ENCODE data around the gene PTH2R. TPM values are rescaled to one million over a fixed set of nuclear protein-coding genes. Genes with fewer than 3 reads are reported as not detected.

Gene PTH2R
- total and polyA plus RNA-seq, 2 donors (not counting 3 experiments of a cell fraction or from before 2014, with no cell fraction given): not detected

DNA sequence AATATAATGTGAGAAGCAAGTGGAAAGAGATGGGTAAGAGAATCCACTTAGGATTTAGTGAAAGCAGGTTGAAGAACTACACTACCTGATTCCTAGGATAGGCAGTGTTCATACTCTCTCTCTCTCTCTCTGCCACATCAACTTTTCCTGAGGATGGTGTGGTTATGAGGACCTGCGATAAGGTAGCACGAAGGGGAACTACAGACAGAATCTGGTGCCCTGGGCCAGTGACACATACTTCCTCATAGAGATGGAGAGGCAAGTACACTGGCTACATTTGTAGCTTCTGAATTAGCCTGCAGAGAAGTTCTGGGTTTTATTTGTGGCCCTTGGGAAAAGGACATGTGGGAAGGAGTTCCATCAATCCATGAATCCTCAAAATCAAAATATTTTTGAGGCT is 44.5 kb downstream of the PTH2R start:
- no peaks in the 10 kb centered on the region for H3K9me1 ChIP-seq (replicated peaks; ENCODE audit: control insufficient read depth, extremely low read depth, insufficient read depth, low read length)
- no peak overlapping the region for H3K4me3 ChIP-seq (replicated peaks in 1 of 3; ENCODE audit: insufficient read depth in 1 of 3, low read depth in 1 of 3, low read length in 3 of 3)
- H4K20me1 ChIP-seq (replicated peaks; ENCODE audit: control insufficient read depth, extremely low read depth, insufficient read depth, low read length): no peaks in the 10 kb centered on the region
- dilution Hi-C loops (cut with MboI; ENCODE audit: extremely low pct_ligation_motif_present, low sequenced_read_pairs): no loop called here
- TF ChIP-seq POLR2A (IDR thresholded peaks at IDR 0.05; ENCODE audit: low read depth, low read length) (no peak), JUN (IDR thresholded peaks at IDR 0.05; ENCODE audit: borderline replicate concordance, insufficient read depth, insufficient read length, low read depth) (no peak), EZH2 (IDR thresholded peaks at IDR 0.05; ENCODE audit: borderline replicate concordance, low read depth, low read length, severe bottlenecking) (no peak)
- TF ChIP-seq, protein P1, sequence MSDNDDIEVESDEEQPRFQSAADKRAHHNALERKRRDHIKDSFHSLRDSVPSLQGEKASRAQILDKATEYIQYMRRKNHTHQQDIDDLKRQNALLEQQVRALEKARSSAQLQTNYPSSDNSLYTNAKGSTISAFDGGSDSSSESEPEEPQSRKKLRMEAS (IDR thresholded peaks at IDR 0.05; ENCODE audit: insufficient read depth, insufficient read length): no peak
- ChIA-PET CTCF (no interaction called here), POLR2A (no interaction called here)
- H3K36me3 ChIP-seq (ENCODE audit: control insufficient read depth in 2 of 2, extremely low read depth in 1 of 2, insufficient read depth in 2 of 2, low read length in 2 of 2): no peaks in the 10 kb centered on the region
- no peak overlapping the region for H3K4me2 ChIP-seq (ENCODE audit: insufficient read depth, low read length)
- no peaks in the 10 kb centered on the region for H3K4me1 ChIP-seq (ENCODE audit: control insufficient read depth, extremely low read depth, insufficient read depth, low read length)
- no TSS peak for BruUV-seq (replicated peaks)
- FAIRE-seq (no peak), DNase-seq (ENCODE audit: low read depth, low spot score) (no peak)
- no peak overlapping the region for H3K9ac ChIP-seq (replicated peaks; ENCODE audit: extremely low read depth, insufficient read depth, low read length)
- intact Hi-C loops (cut with micrococcal nuclease): no loop called here
- H3K27ac ChIP-seq (ENCODE audit: insufficient read depth, low read depth, low read length): no peak overlapping the region
- no peak overlapping the region for H2AFZ ChIP-seq (ENCODE audit: low read depth, low read length)
- no peaks in the 10 kb centered on the region for H3K27me3 ChIP-seq (ENCODE audit: control insufficient read depth in 2 of 2, insufficient read depth in 2 of 2, low read length in 2 of 2)
- H3K9me3 ChIP-seq (replicated peaks; ENCODE audit: control insufficient read depth, insufficient read depth, low read length): no peaks in the 10 kb centered on the region
- H3K79me2 ChIP-seq (ENCODE audit: control insufficient read depth, insufficient read depth, low read length): no peaks in the 10 kb centered on the region

DNA sequence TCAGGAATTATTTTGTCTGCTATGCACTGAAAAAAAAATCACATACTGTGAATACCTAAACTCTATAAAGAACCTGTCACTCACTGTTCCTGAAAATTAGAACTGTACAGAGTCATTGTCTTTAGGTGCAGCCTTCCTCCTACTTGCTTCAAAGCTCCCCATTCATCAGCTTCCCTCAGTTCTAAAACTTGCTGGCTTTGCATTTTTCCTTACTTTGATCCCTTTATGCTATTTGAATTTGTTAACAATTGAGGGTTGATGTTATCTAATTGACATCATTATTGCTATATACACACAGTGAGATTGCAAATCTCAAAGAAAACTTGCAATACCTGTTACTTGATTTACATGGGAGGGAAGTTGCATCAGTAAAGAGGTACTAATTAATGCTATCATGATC is 48.3 kb downstream of the PTH2R start:
- dilution Hi-C loops (cut with MboI; ENCODE audit: extremely low pct_ligation_motif_present, low sequenced_read_pairs) (no loop called here), intact Hi-C loops (cut with micrococcal nuclease) (no loop called here)
- Histone ChIP-seq H3K4me2 (ENCODE audit: insufficient read depth, low read length) (no peak overlapping the region), H3K4me1 (ENCODE audit: control insufficient read depth, extremely low read depth, insufficient read depth, low read length) (no peaks in the 10 kb centered on the region), H2AFZ (ENCODE audit: low read depth, low read length) (no peak overlapping the region), H3K9me1 (replicated peaks; ENCODE audit: control insufficient read depth, extremely low read depth, insufficient read depth, low read length) (no peaks in the 10 kb centered on the region), H3K9me3 (replicated peaks; ENCODE audit: control insufficient read depth, insufficient read depth, low read length) (no peaks in the 10 kb centered on the region), H3K79me2 (ENCODE audit: control insufficient read depth, insufficient read depth, low read length) (no peaks in the 10 kb centered on the region), H3K4me3 (replicated peaks in 1 of 3; ENCODE audit: insufficient read depth in 1 of 3, low read depth in 1 of 3, low read length in 3 of 3) (no peak overlapping the region), H3K9ac (replicated peaks; ENCODE audit: extremely low read depth, insufficient read depth, low read length) (no peak overlapping the region), H3K36me3 (ENCODE audit: control insufficient read depth in 2 of 2, extremely low read depth in 1 of 2, insufficient read depth in 2 of 2, low read length in 2 of 2) (no peaks in the 10 kb centered on the region), H3K27ac (ENCODE audit: insufficient read depth, low read depth, low read length) (no peak overlapping the region), H3K27me3 (ENCODE audit: control insufficient read depth in 2 of 2, insufficient read depth in 2 of 2, low read length in 2 of 2) (no peaks in the 10 kb centered on the region), H4K20me1 (replicated peaks; ENCODE audit: control insufficient read depth, extremely low read depth, insufficient read depth, low read length) (no peaks in the 10 kb centered on the region)
- no TSS peak for BruUV-seq (replicated peaks)
- TF ChIP-seq POLR2AphosphoS5 (IDR thresholded peaks at IDR 0.05; ENCODE audit: insufficient read depth, low read depth, low read length): no peak
- no peak for TF ChIP-seq FOS (IDR thresholded peaks at IDR 0.05; ENCODE audit: borderline replicate concordance, insufficient read depth, low read length)
- TF ChIP-seq POLR2A (IDR thresholded peaks at IDR 0.05; ENCODE audit: low read depth, low read length): no peak
- TF ChIP-seq JUN (IDR thresholded peaks at IDR 0.05; ENCODE audit: borderline replicate concordance, insufficient read depth, insufficient read length, low read depth): no peak
- no peak for TF ChIP-seq MYC (IDR thresholded peaks at IDR 0.05; ENCODE audit: low read depth, low read length)
- TF ChIP-seq, protein P2, sequence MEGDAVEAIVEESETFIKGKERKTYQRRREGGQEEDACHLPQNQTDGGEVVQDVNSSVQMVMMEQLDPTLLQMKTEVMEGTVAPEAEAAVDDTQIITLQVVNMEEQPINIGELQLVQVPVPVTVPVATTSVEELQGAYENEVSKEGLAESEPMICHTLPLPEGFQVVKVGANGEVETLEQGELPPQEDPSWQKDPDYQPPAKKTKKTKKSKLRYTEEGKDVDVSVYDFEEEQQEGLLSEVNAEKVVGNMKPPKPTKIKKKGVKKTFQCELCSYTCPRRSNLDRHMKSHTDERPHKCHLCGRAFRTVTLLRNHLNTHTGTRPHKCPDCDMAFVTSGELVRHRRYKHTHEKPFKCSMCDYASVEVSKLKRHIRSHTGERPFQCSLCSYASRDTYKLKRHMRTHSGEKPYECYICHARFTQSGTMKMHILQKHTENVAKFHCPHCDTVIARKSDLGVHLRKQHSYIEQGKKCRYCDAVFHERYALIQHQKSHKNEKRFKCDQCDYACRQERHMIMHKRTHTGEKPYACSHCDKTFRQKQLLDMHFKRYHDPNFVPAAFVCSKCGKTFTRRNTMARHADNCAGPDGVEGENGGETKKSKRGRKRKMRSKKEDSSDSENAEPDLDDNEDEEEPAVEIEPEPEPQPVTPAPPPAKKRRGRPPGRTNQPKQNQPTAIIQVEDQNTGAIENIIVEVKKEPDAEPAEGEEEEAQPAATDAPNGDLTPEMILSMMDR (IDR thresholded peaks at IDR 0.05; ENCODE audit: extremely low read depth in 1 of 2, insufficient read depth in 1 of 2, low read depth in 1 of 2, low read length in 2 of 2): no peak
- TF ChIP-seq GATA2 (IDR thresholded peaks at IDR 0.05; ENCODE audit: insufficient read depth, insufficient read length, low read depth, low read length): no peak
- TF ChIP-seq, protein P1 (IDR thresholded peaks at IDR 0.05; ENCODE audit: insufficient read depth, insufficient read length): no peak
- TF ChIP-seq EZH2 (IDR thresholded peaks at IDR 0.05; ENCODE audit: borderline replicate concordance, low read depth, low read length, severe bottlenecking): no peak
- ChIA-PET POLR2A (no interaction called here), CTCF (no interaction called here)
- no peak for DNase-seq (ENCODE audit: low read depth, low spot score)
- FAIRE-seq: no peak
